NT2/D1 (cell line): ENCODE measurements around the gene KDM3A.

Experiments
- SUZ12 ChIP-seq: IDR thresholded peaks from 2 replicates; pipeline ENCODE4 v1.6.1; 2011; ENCODE audit not compliant: insufficient read length, insufficient read depth; ENCODE audit errors: extremely low read depth
- ZNF274 ChIP-seq: IDR thresholded peaks from 2 replicates; pipeline ENCODE4 v1.6.1; 2011; ENCODE audit warnings: mild to moderate bottlenecking, low read depth, low read length

DNA sequence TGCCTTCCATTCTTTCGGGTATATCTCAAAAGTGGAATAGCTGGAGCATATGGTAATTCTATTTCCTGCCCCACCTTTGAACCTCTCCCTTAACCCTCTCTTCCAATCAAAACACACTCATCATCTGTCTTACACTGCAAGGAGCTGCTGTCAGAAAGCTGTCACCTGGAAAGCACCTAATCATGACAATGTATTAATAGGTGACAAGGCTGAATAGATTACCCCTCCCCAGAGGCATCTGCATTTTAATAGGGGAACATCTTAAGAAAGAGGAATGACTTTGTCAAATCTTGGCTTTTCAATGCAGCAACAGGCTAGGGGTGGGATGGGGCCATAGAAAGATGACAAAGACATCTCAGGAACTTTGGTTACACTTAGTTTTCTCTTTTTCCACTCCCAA, 80.8 kb downstream of the KDM3A start:
- no peak for TF ChIP-seq ZNF274
- TF ChIP-seq SUZ12 = no peak
